K562 (cell line): Measurements from ENCODE around the gene EXOC3. TPM values are rescaled to one million over a fixed set of nuclear protein-coding genes. Genes with fewer than 3 reads are reported as not detected.
A peak's percentile ranks its signal among the peaks of the same experiment; 100 is the strongest.

ENCODE experiments used
- BRF1 ChIP-seq: IDR thresholded peaks from 3 replicates; pipeline ENCODE4 v1.6.1; 2011; ENCODE audit warnings: borderline replicate concordance, mild to moderate bottlenecking; ENCODE audit not compliant: insufficient read length; ENCODE audit errors: extremely low read depth
- CBX1 ChIP-seq: sonication (generic); IDR thresholded peaks from 2 replicates; pipeline ENCODE4 v1.6.1; 2016; ENCODE audit warnings: antibody characterized with exemption, low read depth, mild to moderate bottlenecking
- DNMT1 ChIP-seq: fragments of 450-650 bp; IDR thresholded peaks from 2 replicates; pipeline ENCODE4 v1.6.1; 2016; ENCODE audit warnings: antibody characterized with exemption, mild to moderate bottlenecking
- FOXK2 ChIP-seq, 2 experiments: fragments of 450-650 bp; IDR thresholded peaks in 1 of 2; conservative IDR thresholded peaks in 1 of 2; 2 replicates each; pipeline ENCODE4 v1.6.1; 2016; ENCODE audit warnings: low read depth in 2 of 2, mild to moderate bottlenecking in 1 of 2
- HEY1 ChIP-seq: fragments of 250-450 bp; sonication (Bioruptor Pico); IDR thresholded peaks from 2 replicates; pipeline ENCODE4 v1.5.0; 2020; ENCODE audit warnings: mild to moderate bottlenecking, moderate library complexity, borderline replicate concordance
- HMG20A ChIP-seq: fragments of 450-650 bp; formaldehyde crosslinking; conservative IDR thresholded peaks from 2 replicates; pipeline ENCODE4 v1.4.0; 2020; ENCODE audit warnings: mild to moderate bottlenecking, mixed read lengths
- HNRNPH1 ChIP-seq: fragments of 200-400 bp; formaldehyde crosslinking; optimal IDR thresholded peaks from 2 replicates; pipeline ENCODE3; 2017; ENCODE audit warnings: low read depth, mild to moderate bottlenecking, low read length, moderate library complexity
- HNRNPK ChIP-seq: fragments of 200-400 bp; formaldehyde crosslinking; IDR thresholded peaks from one replicate; pipeline ENCODE4 v1.6.1; 2018; ENCODE audit warnings: mild to moderate bottlenecking, low read depth, low read length; ENCODE audit not compliant: poor library complexity, severe bottlenecking
- MAFG ChIP-seq: fragments of 450-650 bp; conservative IDR thresholded peaks from 2 replicates; pipeline ENCODE4 v1.6.1; 2016; ENCODE audit warnings: missing genetic modification characterization, missing compliant biosample characterization
- NCOA4 ChIP-seq: fragments of 450-650 bp; IDR thresholded peaks from 2 replicates; pipeline ENCODE4 v1.6.1; 2018; ENCODE audit warnings: mild to moderate bottlenecking; ENCODE audit not compliant: partially characterized antibody
- NCOA6 ChIP-seq: fragments of 450-650 bp; IDR thresholded peaks from 2 replicates; pipeline ENCODE4 v1.6.1; 2017; ENCODE audit warnings: mild to moderate bottlenecking
- NELFE ChIP-seq: IDR thresholded peaks from 2 replicates; pipeline ENCODE4 v1.6.1; 2011; ENCODE audit warnings: mild to moderate bottlenecking; ENCODE audit not compliant: insufficient read depth, insufficient read length
- NRF1 ChIP-seq, 2 experiments: fragments of 450-650 bp; IDR thresholded peaks in 1 of 2; conservative IDR thresholded peaks in 1 of 2; 2 replicates each; pipeline ENCODE4 v1.6.1; 2014; ENCODE audit warnings: mild to moderate bottlenecking in 2 of 2
- OTX1 ChIP-seq: fragments of 450-650 bp; formaldehyde crosslinking; IDR thresholded peaks from 2 replicates; pipeline ENCODE4 v1.4.0; 2022; ENCODE audit warnings: mild to moderate bottlenecking
- POLR2G ChIP-seq: fragments of 200-400 bp; formaldehyde crosslinking; IDR thresholded peaks from 2 replicates; pipeline ENCODE4 v1.6.1; 2017; ENCODE audit warnings: low read depth, mild to moderate bottlenecking, antibody characterized with exemption, low read length, moderate library complexity
- RBM15 ChIP-seq: fragments of 200-400 bp; formaldehyde crosslinking; IDR thresholded peaks from 2 replicates; pipeline ENCODE4 v1.6.1; 2018; ENCODE audit warnings: mild to moderate bottlenecking, low read length, moderate library complexity; ENCODE audit not compliant: insufficient read depth
- RBM22 ChIP-seq: fragments of 200-400 bp; formaldehyde crosslinking; IDR thresholded peaks from 2 replicates; pipeline ENCODE4 v1.6.1; 2018; ENCODE audit warnings: low read length, low read depth; ENCODE audit not compliant: poor library complexity, severe bottlenecking
- RBM25 ChIP-seq: fragments of 200-400 bp; formaldehyde crosslinking; IDR thresholded peaks from 2 replicates; pipeline ENCODE4 v1.6.1; 2018; ENCODE audit warnings: low read length, low read depth, moderate library complexity; ENCODE audit not compliant: severe bottlenecking
- RBM39 ChIP-seq: fragments of 200-400 bp; formaldehyde crosslinking; optimal IDR thresholded peaks from 2 replicates; pipeline ENCODE3; 2018; ENCODE audit warnings: low read depth, low read length
- SMARCA5 ChIP-seq: fragments of 450-650 bp; IDR thresholded peaks from 2 replicates; pipeline ENCODE4 v1.6.1; 2016
- SMC3 ChIP-seq: conservative IDR thresholded peaks from 2 replicates; pipeline ENCODE4 v1.6.1; 2011; ENCODE audit warnings: low read depth, low read length, improper control_type of control experiment; ENCODE audit not compliant: insufficient read depth
- SNRNP70 ChIP-seq: fragments of 200-400 bp; formaldehyde crosslinking; optimal IDR thresholded peaks from 2 replicates; pipeline ENCODE3; 2017; ENCODE audit warnings: low read depth, low read length
- TBL1XR1 ChIP-seq, 2 experiments: IDR thresholded peaks; 2 replicates each; pipeline ENCODE4 v1.6.1; 2012; ENCODE audit warnings: improper control_type of control experiment in 2 of 2, low read length in 2 of 2, mild to moderate bottlenecking in 1 of 2
- TEAD2 ChIP-seq: fragments of 450-650 bp; IDR thresholded peaks from 2 replicates; pipeline ENCODE4 v1.6.1; 2016; ENCODE audit warnings: missing genetic modification characterization, control low read depth, missing compliant biosample characterization
- ZNF316 ChIP-seq: fragments of 450-650 bp; IDR thresholded peaks from 2 replicates; pipeline ENCODE4 v1.6.1; 2016
- ZSCAN29 ChIP-seq: fragments of 450-650 bp; IDR thresholded peaks from 2 replicates; pipeline ENCODE4 v1.6.1; 2017
- polyA plus RNA-seq, 8 experiments: library from polyadenylated mRNA; depleted of rRNA in 4 of 8; stranded (reverse) in 5 of 8; unstranded in 3 of 8; fragments of >200 nt; fragmentation: Nextera tagmentation in 2 of 8; fragmentation: Illumina TruSeq in 1 of 8; extraction: Ambion mirVana in 2 of 8; extraction: Trizol in 1 of 8; gene quantifications; 2 replicates each; pipeline versions ENCODE4 v1.2.1 to v1.2.3, GENCODE V29; 2011 to 2014; ENCODE audit warnings: inconsistent platforms in 1 of 8, missing spikeins in 1 of 8
- total RNA-seq, 7 experiments: library from RNA; depleted of rRNA in 6 of 7; stranded (reverse); fragments of >200 nt in 6 of 7; fragmentation: Illumina TruSeq in 2 of 7; extraction: Trizol in 2 of 7; gene quantifications; 2 replicates each; pipeline versions ENCODE4 v1.2.1 to v1.2.3, GENCODE V29; 2011 to 2021; ENCODE audit warnings: low replicate concordance in 1 of 7
- TF ChIP-seq, protein P1 (sequence below): IDR thresholded peaks from 2 replicates; pipeline ENCODE4 v1.6.1; 2012; ENCODE audit warnings: low read depth, low read length, improper control_type of control experiment, borderline replicate concordance
- TF ChIP-seq, protein P2 (sequence below): fragments of 250-450 bp; sonication (Bioruptor Pico); IDR thresholded peaks from 2 replicates; pipeline ENCODE4 v1.5.0; 2020; ENCODE audit warnings: mild to moderate bottlenecking

EXOC3 gene
- total and polyA plus RNA-seq, 9 of the 15 experiments (the other 6 are each of a cell fraction or from before 2014, with no cell fraction given) = 1.4 to 41.9 (median 22.4) TPM

DNA sequence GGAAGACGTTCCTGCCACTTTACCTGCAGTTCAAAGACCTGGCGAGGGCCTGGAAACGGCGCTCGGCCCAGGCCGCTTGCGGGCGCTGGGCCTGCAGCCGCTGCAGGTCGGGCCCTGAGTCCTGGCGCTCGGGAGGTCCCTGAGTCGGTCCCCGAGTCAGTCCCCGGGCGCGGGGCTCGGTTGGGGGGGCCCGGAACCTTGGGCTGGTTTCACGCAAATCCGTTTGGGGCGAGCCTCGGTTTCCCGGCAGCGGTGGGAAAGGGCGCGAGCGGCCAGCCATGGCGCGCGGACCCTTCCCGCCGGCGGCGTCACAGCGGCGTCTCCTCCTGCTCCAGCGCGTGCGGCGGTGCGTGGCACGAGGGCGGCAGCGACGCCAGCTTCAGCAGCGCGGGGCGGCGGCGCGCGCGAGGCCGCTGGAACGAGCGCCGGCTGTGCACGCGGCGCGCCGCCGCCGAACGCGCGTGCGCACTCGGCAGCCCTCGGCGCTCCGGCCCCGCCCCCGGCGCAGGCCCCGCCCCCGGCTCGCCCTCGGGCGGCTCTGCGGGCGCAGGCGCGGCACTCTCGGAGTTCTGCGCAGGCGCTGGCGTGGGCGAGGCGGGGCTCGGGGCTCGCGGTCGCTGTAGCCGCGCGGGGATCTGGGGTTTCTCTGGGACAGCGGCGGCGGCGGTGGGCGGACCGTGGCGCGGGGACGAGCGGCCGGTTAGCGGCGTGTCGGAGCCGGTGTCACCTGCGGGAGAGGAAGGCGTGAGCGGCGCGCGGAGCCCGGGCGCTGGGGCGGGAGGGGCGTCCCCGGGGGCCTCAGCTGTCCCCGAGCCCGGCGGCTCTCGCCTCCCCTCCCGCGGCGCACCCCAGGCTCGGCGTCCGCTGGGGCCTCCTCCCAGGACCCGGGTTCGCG is 29.9 kb downstream of the EXOC3 start (continued):
- TF ChIP-seq, protein P1, sequence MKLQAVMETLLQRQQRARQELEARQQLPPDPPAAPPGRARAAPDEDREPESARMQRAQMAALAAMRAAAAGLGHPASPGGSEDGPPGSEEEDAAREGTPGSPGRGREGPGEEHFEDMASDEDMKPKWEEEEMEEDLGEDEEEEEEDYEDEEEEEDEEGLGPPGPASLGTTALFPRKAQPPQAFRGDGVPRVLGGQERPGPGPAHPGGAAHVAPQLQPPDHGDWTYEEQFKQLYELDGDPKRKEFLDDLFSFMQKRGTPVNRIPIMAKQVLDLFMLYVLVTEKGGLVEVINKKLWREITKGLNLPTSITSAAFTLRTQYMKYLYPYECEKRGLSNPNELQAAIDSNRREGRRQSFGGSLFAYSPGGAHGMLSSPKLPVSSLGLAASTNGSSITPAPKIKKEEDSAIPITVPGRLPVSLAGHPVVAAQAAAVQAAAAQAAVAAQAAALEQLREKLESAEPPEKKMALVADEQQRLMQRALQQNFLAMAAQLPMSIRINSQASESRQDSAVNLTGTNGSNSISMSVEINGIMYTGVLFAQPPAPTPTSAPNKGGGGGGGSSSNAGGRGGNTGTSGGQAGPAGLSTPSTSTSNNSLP = no peak
- TF ChIP-seq MAFG (tag) = no peak
- TF ChIP-seq SMARCA5 = no peak
- no peak for TF ChIP-seq SMC3
- no peak for TF ChIP-seq NCOA4
- no peak for TF ChIP-seq TBL1XR1 (IDR thresholded peaks at IDR 0.05; ENCODE audit: low read length in 2 of 2)
- TF ChIP-seq RBM25 = no peak
- TF ChIP-seq OTX1 (CRISPR knock-in tag) = 0 out of 2 replicates have a peak, but pooled peaks have one; percentile 8
- TF ChIP-seq ZSCAN29 = no peak
- TF ChIP-seq NELFE = no peak
- no peak for TF ChIP-seq HMG20A (CRISPR knock-in tag)
- TF ChIP-seq HEY1 (CRISPR knock-in tag) = no peak
- TF ChIP-seq POLR2G = peak; percentile 92
- TF ChIP-seq RBM15 = no peak
- TF ChIP-seq NCOA6 = no peak
- TF ChIP-seq HNRNPH1 = no peak
- peak; percentile 90 to 91 for TF ChIP-seq NRF1 (conservative IDR thresholded peaks at IDR 0.05 in 1 of 2, IDR thresholded peaks at IDR 0.05 in 1 of 2)
- TF ChIP-seq HNRNPK = no peak
- TF ChIP-seq DNMT1 = no peak
- TF ChIP-seq, protein P2, sequence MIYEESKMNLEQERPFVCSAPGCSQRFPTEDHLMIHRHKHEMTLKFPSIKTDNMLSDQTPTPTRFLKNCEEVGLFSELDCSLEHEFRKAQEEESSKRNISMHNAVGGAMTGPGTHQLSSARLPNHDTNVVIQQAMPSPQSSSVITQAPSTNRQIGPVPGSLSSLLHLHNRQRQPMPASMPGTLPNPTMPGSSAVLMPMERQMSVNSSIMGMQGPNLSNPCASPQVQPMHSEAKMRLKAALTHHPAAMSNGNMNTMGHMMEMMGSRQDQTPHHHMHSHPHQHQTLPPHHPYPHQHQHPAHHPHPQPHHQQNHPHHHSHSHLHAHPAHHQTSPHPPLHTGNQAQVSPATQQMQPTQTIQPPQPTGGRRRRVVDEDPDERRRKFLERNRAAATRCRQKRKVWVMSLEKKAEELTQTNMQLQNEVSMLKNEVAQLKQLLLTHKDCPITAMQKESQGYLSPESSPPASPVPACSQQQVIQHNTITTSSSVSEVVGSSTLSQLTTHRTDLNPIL = no peak
- no peak for TF ChIP-seq SNRNP70
- TF ChIP-seq RBM39 = no peak
- no peak for TF ChIP-seq ZNF316
- peak; percentile 65 for TF ChIP-seq RBM22
- no peak for TF ChIP-seq FOXK2 (conservative IDR thresholded peaks at IDR 0.05 in 1 of 2, IDR thresholded peaks at IDR 0.05 in 1 of 2; ENCODE audit: low read depth in 2 of 2)
- TF ChIP-seq BRF1 = no peak
- TF ChIP-seq TEAD2 (tag) = no peak
- peak; percentile 73; the same call in 1 of the 2 replicates for TF ChIP-seq CBX1
